T-helper 1 cell treated with Interleukin-12 subunit alpha and Interleukin-12 subunit beta and Interleukin-4 antibody, amounts not matched to agents 30 ng/mL and 1 ng/mL, for 36 hours (primary cell): ENCODE results near the gene P2RX7. TPM values are rescaled to one million over a fixed set of nuclear protein-coding genes. Genes with fewer than 3 reads are reported as not detected.
"Not testable (repeated sequence)": the region's sequence is repeated elsewhere in the genome, so short reads cannot be mapped to it uniquely, and the experiment has no call there.

Source experiments
- intact Hi-C: fragments of 100-400 bp; cut with micrococcal nuclease; formaldehyde crosslinking; loops from one replicate; pipeline ENCODE4 v1.15.1; 2024
- total RNA-seq: library from RNA; stranded (reverse); gene quantifications from 2 replicates; pipeline ENCODE4 v1.2.3, GENCODE V29; 2022

Gene P2RX7
- total RNA-seq, 1 donor from 2014 or later = 14.5 TPM

- intact Hi-C loops = loop anchor here (5.0 kb wide), 1 partner anchor 460 kb away; no protein-coding TSS in a partner anchor
Measured at GRCh38 chr12:121131941-121132341, 735 bp upstream of the P2RX7 start.

GRCh38 chr12:121133838-121134237 lies 1.2 kb downstream of the P2RX7 start:
- intact Hi-C loops = loop anchor here (1.0 to 5.0 kb wide), 2 partner anchors 9 to 458 kb away; no protein-coding TSS in a partner anchor

GRCh38 chr12:121135320-121135719 lies 2.6 kb downstream of the P2RX7 start:
- intact Hi-C loops = no loop called here

GRCh38 chr12:121137512-121137911 lies 4.8 kb downstream of the P2RX7 start:
- intact Hi-C loops = no loop called here

GRCh38 chr12:121138284-121138683 lies 5.6 kb downstream of the P2RX7 start:
- intact Hi-C loops = no loop called here

- intact Hi-C loops = no loop called here
Measured at GRCh38 chr12:121139286-121139685, 6.6 kb downstream of the P2RX7 start.

- intact Hi-C loops = no loop called here
Measured at GRCh38 chr12:121142171-121142950, 9.7 kb downstream of the P2RX7 start.

GRCh38 chr12:121144416-121144914 lies 11.8 kb downstream of the P2RX7 start:
- intact Hi-C loops = loop anchor here (1.0 kb wide), 1 partner anchor 84 kb away; no protein-coding TSS in a partner anchor

GRCh38 chr12:121145221-121145620 lies 12.5 kb downstream of the P2RX7 start:
- intact Hi-C loops = loop anchor here (1.0 kb wide), 2 partner anchors 16 to 65 kb away; partner anchors contain the start of gene P2RX4

- intact Hi-C loops = not testable (repeated sequence)
Measured at GRCh38 chr12:121149289-121149688, 16.6 kb downstream of the P2RX7 start.

GRCh38 chr12:121154793-121155375 lies 22.2 kb downstream of the P2RX7 start:
- intact Hi-C loops = no loop called here

GRCh38 chr12:121156365-121156764 lies 23.7 kb downstream of the P2RX7 start:
- intact Hi-C loops = no loop called here

- intact Hi-C loops = no loop called here
Measured at GRCh38 chr12:121158085-121158484, 25.4 kb downstream of the P2RX7 start.

- intact Hi-C loops = not testable (repeated sequence)
Measured at GRCh38 chr12:121158728-121159351, 26.2 kb downstream of the P2RX7 start.

- intact Hi-C loops = no loop called here
Measured at GRCh38 chr12:121159467-121160307, 27.0 kb downstream of the P2RX7 start.

- intact Hi-C loops = no loop called here
Measured at GRCh38 chr12:121162384-121162783, 29.7 kb downstream of the P2RX7 start.

- intact Hi-C loops = no loop called here
Measured at GRCh38 chr12:121162985-121163384, 30.3 kb downstream of the P2RX7 start.

- intact Hi-C loops = not testable (repeated sequence)
Measured at GRCh38 chr12:121164839-121165238, 32.2 kb downstream of the P2RX7 start.

- intact Hi-C loops = no loop called here
Measured at GRCh38 chr12:121165316-121165715, 32.6 kb downstream of the P2RX7 start.

- intact Hi-C loops = no loop called here
Measured at GRCh38 chr12:121166356-121166755, 33.7 kb downstream of the P2RX7 start.

GRCh38 chr12:121167232-121167820 lies 34.6 kb downstream of the P2RX7 start:
- intact Hi-C loops = no loop called here
